T-helper 2 cell treated with Interferon-gamma antibody and Interleukin-4, amounts not matched to agents 100 ng/mL and 5 ng/mL, for 36 hours (primary cell): ENCODE measurements around the gene TTC39C. TPM values are rescaled to one million over a fixed set of nuclear protein-coding genes. Genes with fewer than 3 reads are reported as not detected.

Experiments used
- intact Hi-C: fragments of 100-400 bp; cut with micrococcal nuclease; formaldehyde crosslinking; loops from one replicate; pipeline ENCODE4 v1.15.1; 2023
- total RNA-seq: library from RNA; stranded (reverse); gene quantifications from 2 replicates; pipeline ENCODE4 v1.2.3, GENCODE V29; 2022

Gene TTC39C
- total RNA-seq: 68.1 and 69.2 TPM in 2 replicates

GRCh38 chr18:24014062-24014985 lies at the start of gene TTC39C:
Gene TTC39C (plus strand): TSS chr18:24014754. CDS start chr18:24014872, 118 bp downstream.
- intact Hi-C loops: loop anchor here (5.0 to 10.0 kb wide), 3 partner anchors 77 to 780 kb away; partner anchors contain the start of gene RIOK3

DNA sequence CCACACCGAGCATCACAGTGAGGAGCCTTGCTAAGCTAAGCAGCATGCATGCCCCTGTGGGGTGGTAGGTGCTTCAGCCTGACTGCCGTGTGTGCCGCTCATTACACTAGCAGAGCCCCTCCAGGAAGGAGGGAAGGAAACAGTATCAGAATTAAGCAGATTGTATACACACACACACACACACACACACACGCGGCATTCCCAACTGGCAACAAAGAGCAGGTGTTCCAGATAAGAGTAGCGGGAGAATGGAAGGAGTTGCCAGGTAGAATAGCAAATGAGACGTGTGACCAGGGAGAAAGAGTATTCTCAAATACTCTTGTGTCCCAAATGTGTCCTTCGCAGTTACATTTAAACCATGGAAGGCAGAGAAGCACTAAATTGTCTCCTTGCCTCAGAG lies 47.6 kb upstream of the TTC39C start:
- intact Hi-C loops: loop anchor here (2.0 to 5.0 kb wide), 2 partner anchors 35 to 152 kb away; no protein-coding TSS in a partner anchor

- intact Hi-C loops: loop anchor here (2.0 to 5.0 kb wide), 2 partner anchors 35 to 151 kb away; no protein-coding TSS in a partner anchor
Measured at GRCh38 chr18:23967321-23968089, 47.0 kb upstream of the TTC39C start.

DNA sequence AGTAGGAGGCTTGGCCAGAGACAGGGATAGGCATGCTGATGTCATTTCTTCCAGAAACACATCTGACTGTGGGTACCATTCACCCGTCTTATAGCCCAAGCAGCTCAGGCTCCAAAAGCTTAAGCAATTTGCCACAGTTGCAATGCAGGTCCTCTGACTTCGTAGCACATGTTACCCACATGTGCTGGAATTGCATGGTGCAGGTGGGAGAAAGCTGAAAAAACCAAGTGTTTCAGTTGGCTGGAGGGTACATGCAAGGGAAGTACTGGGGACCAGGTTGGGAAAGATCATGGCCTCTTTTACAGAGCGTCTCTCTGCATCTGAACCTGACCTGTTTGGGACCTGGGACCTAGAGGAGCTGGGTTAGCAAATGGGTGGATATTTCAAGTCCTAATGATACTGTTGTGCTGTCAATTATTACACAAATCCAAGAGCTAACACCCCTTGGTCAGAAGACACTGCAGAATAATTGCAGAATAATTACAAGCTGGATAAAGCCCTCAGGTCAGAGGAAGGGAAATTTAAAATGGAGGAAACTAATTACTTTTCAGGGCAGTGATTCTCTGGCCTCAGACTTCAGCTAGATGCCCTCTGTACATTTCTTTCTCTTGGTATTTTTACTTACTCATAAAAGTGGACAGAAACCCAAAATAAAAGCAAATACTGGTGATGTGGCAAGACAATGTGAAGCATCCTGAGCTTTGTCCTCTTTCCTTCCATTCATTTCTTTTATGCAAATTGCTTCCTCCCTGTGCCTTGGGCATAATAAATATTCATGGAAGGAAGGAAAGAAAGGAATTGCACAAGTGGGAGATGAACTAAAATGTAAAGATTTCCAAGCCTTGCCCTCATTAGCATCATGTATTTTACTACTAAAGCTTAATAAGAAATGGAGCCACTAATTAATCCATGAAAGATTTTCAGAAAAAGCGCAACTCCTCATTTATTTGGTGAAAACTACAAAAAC lies 45.6 kb upstream of the TTC39C start:
- intact Hi-C loops: loop anchor here (5.0 kb wide), 1 partner anchor 33 kb away; no protein-coding TSS in a partner anchor

- intact Hi-C loops: loop anchor here (5.0 kb wide), 1 partner anchor 33 kb away; no protein-coding TSS in a partner anchor
Measured at GRCh38 chr18:23969664-23970063, 44.9 kb upstream of the TTC39C start.

DNA sequence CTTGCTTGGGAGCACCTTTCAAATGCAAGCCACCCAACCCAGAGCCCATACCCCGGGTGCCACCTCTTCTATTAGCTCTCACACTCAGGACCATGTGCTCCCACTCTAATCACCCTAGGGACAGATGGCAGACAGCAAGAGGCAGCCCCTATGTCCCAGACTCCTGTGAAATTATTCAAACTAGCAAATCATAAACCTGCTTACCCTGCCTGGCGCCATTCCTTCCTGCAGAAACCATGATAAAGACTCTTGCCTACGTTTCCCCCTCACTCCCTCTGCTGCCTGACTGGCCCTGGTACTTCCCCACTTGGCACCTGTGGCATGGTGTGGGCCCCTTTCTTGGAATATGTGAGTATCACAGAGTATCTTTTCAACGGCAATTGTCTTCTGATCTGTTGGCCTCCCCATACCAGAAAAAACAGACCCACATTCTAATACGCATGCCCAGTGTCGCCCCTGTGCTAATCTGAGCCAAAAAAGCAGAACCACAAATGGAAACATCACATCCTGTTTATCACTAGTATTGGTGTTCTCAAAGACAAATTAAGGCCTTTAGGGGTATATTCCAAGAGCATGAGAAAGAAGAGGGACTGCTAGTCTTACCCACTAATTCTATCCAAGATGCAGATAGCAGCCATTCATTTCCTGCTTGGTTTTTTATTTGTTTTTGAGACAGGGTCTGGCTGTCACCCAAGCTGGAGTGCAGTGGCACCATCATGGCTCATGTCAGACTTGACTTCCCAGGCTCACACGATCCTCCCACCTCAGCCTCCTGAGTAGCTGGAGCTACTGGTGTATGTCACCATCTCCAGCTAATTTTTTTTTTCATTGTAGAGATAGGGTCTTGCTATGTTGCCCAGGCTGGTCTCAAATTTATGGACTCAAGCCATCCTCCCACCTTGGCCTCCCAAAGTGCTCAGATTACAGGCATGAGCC lies 44.1 kb upstream of the TTC39C start:
- intact Hi-C loops: no loop called here

GRCh38 chr18:23971097-23971440 lies 43.5 kb upstream of the TTC39C start:
- intact Hi-C loops: no loop called here

- intact Hi-C loops: no loop called here
Measured at GRCh38 chr18:23971666-23972230, 42.8 kb upstream of the TTC39C start.

- intact Hi-C loops: no loop called here
Measured at GRCh38 chr18:23972453-23972852, 42.1 kb upstream of the TTC39C start.

DNA sequence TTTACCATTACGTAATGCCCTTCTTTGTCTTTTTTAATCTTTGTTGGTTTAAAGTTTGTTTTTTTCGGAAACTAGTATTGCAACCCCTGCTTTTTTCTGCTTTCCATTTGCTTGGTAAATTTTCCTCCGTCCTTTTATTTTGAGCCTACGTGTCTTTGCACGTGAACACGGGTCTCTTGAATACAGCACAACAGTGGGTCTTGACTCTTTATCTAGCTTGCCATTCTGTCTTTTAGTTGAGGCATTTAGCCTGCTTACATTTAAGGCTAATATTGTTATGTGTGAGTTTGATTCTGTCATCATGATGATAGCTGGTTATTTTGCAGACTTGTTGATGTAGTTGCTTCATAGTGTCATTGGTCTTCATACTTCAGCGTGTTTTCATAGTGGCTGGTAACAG lies 37.5 kb upstream of the TTC39C start:
- intact Hi-C loops: no loop called here

- intact Hi-C loops: no loop called here
Measured at GRCh38 chr18:23977719-23978483, 36.7 kb upstream of the TTC39C start.

GRCh38 chr18:23981369-23981980 lies 33.1 kb upstream of the TTC39C start:
- intact Hi-C loops: no loop called here

DNA sequence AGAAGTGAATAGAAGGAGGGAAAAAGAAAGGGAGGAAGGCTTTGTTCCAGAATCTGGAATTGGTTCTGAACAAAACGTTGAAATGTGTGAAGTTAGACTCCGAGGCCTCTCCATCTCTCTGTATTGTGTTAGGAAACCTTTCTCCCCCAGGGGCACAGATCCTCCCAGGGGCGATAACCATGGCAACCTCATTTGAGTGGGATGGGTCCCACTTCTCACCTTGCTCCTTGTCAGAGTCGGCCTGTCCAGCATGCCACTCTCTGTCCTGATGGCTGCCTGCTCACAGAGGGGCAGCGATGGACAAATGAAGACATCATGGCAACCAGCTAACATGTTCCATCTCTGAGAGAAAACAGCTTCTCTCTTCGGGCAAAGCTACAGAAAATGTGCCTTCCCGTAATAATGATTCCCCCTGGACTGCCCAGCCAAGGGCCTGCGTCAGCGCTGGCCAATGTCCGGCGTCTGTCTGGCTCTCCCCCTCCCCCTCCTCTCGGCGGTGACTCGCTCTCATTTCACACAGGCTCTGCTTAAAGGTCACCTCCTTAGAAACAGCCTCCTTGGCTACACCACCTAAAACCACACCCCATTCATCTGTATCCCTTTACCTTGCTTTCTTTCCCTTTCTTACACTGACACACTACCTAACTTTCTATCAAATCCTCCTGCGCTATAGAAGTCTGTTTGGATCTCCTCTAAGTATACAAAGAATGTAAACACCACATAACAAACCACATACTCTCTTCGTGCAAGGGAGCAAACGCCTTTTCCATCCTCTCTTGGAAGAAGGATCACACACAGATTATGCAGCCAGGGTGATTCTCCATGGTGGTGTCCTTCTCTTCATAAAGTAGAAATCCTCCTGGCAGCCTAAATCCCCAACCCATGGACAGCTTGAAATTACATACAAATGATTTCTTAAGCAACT lies 32.1 kb upstream of the TTC39C start:
- intact Hi-C loops: no loop called here

DNA sequence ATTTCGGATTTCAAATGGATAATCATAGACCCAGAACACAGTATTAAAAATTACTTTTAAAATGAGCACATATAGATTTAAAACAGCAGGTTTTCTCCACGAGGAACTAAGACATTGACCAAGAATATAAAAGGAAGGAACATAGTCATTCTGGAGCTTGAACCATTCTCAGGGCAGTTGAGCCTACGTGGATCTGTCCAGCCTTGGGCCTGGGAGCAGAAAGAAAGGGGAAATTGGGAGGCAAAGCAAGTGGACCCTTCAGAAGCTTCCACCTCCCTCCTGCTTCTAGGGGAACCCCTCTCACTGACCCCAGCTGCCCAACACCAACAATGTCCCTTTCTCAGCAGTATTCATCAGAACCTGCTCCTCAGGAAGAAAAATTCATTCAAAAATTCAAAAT lies 31.4 kb upstream of the TTC39C start:
- intact Hi-C loops: no loop called here

DNA sequence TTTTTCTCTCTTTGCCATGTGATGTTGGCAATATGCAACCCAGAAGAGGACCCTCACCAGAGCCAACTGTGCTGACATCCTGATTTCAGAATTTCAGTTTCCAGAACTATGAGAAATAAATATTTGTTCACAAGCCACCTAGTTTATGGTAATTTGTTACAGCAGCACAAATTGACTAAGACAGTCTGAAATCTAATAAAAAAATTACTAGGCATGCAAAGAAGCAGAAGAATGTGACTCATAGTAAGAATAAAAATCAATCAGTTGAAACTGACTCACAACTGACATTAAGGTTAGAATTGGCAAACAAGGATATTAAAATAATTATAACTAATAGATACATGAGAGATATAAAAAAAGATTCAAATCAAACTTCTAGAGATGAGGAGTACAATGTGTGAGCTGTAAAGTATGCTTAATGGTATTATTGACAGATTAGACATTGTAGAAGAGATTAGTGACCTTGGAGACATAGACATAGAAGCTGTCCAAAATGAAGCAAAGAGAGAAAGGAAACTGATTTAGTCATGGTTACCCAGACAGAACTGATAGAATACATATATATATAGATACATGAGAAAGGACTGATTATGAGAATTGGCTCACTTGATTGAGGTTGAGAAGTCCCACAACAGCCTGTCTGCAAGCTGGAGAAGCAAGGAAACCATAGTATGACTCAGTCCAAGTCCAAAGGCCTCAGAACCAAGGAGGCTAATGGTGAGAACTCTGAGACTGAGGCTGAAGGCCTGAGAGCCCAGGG lies 27.8 kb upstream of the TTC39C start:
- intact Hi-C loops: no loop called here
